HL-60 (cell line): ENCODE data around the gene OCIAD1.

ENCODE experiments used
- GABPA ChIP-seq: IDR thresholded peaks from 2 replicates; pipeline ENCODE4 v1.6.1; 2012; ENCODE audit warnings: low read depth
- POLR2AphosphoS5 ChIP-seq: IDR thresholded peaks from 2 replicates; pipeline ENCODE4 v1.6.1; 2012; ENCODE audit warnings: low read depth
- SPI1 ChIP-seq: IDR thresholded peaks from 2 replicates; pipeline ENCODE4 v1.6.1; 2012; ENCODE audit warnings: low read depth, mild to moderate bottlenecking, borderline replicate concordance
- TF ChIP-seq, protein P1 (sequence below): IDR thresholded peaks from one replicate; pipeline ENCODE4 v1.5.1; 2011; ENCODE audit warnings: low read length, control low read depth, inconsistent platforms; ENCODE audit not compliant: insufficient read depth
- TF ChIP-seq, protein P2 (sequence below): IDR thresholded peaks from 2 replicates; pipeline ENCODE4 v1.6.1; 2012; ENCODE audit warnings: low read depth; ENCODE audit not compliant: insufficient replicate concordance

DNA sequence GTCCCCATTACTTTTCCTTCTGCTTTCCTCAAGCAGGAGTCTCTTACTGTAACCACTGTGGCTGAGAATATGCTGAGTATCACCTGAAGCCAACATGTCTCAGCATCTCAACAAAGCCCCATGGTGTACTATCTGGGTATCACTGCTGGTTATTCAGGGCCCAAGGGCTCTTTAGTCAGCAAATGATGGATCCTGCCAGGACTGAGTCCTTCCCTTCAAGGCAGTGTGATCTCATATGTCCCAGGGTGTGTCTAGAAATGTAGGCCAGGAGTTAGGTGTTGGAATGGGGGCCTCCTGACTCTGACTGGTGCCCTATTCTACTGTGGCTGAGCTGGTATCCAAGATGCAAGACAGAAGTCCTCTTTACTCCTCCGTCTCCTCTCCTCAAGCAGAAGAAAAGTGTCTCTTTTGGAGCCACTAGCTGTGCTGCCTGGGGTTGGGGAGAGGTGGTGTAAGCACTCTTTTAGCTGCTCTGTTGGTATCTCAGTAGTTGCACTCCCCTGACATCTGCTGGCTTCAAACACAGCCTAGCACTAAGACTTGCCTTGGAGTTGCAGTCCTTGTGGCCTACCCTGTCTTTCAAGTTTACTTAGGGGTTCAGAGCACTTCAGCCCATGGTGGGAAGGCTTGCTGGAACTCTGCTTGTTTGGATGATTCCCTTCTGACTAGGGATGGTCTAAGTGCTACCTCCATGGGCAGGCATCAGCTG lies 47.1 kb downstream of the OCIAD1 start:
- TF ChIP-seq POLR2AphosphoS5 (no peak), GABPA (no peak), SPI1 (no peak)
- TF ChIP-seq, protein P1, sequence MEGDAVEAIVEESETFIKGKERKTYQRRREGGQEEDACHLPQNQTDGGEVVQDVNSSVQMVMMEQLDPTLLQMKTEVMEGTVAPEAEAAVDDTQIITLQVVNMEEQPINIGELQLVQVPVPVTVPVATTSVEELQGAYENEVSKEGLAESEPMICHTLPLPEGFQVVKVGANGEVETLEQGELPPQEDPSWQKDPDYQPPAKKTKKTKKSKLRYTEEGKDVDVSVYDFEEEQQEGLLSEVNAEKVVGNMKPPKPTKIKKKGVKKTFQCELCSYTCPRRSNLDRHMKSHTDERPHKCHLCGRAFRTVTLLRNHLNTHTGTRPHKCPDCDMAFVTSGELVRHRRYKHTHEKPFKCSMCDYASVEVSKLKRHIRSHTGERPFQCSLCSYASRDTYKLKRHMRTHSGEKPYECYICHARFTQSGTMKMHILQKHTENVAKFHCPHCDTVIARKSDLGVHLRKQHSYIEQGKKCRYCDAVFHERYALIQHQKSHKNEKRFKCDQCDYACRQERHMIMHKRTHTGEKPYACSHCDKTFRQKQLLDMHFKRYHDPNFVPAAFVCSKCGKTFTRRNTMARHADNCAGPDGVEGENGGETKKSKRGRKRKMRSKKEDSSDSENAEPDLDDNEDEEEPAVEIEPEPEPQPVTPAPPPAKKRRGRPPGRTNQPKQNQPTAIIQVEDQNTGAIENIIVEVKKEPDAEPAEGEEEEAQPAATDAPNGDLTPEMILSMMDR = no peak
- TF ChIP-seq, protein P2, sequence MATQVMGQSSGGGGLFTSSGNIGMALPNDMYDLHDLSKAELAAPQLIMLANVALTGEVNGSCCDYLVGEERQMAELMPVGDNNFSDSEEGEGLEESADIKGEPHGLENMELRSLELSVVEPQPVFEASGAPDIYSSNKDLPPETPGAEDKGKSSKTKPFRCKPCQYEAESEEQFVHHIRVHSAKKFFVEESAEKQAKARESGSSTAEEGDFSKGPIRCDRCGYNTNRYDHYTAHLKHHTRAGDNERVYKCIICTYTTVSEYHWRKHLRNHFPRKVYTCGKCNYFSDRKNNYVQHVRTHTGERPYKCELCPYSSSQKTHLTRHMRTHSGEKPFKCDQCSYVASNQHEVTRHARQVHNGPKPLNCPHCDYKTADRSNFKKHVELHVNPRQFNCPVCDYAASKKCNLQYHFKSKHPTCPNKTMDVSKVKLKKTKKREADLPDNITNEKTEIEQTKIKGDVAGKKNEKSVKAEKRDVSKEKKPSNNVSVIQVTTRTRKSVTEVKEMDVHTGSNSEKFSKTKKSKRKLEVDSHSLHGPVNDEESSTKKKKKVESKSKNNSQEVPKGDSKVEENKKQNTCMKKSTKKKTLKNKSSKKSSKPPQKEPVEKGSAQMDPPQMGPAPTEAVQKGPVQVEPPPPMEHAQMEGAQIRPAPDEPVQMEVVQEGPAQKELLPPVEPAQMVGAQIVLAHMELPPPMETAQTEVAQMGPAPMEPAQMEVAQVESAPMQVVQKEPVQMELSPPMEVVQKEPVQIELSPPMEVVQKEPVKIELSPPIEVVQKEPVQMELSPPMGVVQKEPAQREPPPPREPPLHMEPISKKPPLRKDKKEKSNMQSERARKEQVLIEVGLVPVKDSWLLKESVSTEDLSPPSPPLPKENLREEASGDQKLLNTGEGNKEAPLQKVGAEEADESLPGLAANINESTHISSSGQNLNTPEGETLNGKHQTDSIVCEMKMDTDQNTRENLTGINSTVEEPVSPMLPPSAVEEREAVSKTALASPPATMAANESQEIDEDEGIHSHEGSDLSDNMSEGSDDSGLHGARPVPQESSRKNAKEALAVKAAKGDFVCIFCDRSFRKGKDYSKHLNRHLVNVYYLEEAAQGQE = no peak
